D341Med (cell line): ENCODE results near the gene VEGFA.

Source experiments
- DNase-seq: peaks from one replicate; pipeline ENCODE4 v3.0.0; 2012; ENCODE audit warnings: low spot score

VEGFA gene

DNA sequence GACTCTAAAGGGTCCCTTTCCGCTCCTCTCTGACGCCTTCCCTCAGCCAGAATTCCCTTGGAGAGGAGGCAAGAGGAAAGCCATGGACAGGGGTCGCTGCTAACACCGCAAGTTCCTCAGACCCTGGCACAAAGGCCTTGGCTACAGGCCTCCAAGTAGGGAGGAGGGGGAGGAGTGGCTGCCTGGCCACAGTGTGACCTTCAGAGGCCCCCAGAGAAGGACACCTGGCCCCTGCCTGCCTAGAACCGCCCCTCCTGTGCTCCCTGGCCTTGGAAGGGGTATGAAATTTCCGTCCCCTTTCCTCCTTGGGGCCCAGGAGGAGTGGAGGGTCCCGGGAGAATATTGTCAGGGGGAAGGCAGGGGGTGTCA, 2.7 kb downstream of the VEGFA start:
- DNase-seq: no peak

GRCh38 chr6:43773050-43773979, 3.3 kb downstream of the VEGFA start:
- DNase-seq: peak; percentile 81

GRCh38 chr6:43773980-43774775, 4.2 kb downstream of the VEGFA start:
- DNase-seq: no peak

- peak; percentile 88 for DNase-seq
Measured at GRCh38 chr6:43774776-43775534, 4.9 kb downstream of the VEGFA start.

DNA sequence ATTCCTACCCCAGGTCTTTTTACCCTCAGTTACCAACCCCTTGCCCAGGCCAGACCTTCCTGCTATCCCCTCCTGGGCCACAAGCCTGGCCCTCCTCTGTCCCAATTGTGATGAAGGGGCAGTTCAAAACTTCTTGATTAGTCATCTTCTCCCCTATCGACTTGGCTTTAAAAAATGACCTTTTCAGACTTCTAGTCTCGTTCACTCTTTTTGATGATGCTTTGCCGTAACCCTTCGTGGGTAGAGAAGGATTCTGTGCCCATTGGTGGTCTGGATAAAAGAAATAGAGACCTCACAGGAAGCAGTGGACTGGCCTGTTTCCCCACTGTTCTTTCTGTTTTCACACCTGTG, 5.5 kb downstream of the VEGFA start:
- no peak for DNase-seq

- no peak for DNase-seq
Measured at GRCh38 chr6:43776115-43776798, 6.2 kb downstream of the VEGFA start.

- DNase-seq: no peak
Measured at GRCh38 chr6:43776799-43777776, 7.1 kb downstream of the VEGFA start.

DNA sequence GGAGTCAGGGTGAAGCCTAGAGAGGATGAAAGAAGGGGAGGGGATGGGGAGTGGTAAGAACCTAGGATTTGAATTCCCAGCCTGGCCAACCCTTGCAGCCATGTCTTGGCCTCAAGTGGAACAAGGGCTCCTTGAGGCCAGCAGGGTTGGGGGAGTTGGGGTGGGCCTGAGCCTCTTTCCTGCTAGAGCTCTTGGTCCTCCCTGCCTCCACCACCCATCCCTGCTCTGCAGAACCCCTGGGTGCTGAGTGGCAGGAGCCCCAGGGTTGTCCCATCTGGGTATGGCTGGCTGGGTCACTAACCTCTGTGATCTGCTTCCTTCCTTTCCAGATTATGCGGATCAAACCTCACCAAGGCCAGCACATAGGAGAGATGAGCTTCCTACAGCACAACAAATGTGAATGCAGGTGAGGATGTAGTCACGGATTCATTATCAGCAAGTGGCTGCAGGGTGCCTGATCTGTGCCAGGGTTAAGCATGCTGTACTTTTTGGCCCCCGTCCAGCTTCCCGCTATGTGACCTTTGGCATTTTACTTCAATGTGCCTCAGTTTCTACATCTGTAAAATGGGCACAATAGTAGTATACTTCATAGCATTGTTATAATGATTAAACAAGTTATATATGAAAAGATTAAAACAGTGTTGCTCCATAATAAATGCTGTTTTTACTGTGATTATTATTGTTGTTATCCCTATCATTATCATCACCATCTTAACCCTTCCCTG, 8.3 kb downstream of the VEGFA start:
- no peak for DNase-seq

DNA sequence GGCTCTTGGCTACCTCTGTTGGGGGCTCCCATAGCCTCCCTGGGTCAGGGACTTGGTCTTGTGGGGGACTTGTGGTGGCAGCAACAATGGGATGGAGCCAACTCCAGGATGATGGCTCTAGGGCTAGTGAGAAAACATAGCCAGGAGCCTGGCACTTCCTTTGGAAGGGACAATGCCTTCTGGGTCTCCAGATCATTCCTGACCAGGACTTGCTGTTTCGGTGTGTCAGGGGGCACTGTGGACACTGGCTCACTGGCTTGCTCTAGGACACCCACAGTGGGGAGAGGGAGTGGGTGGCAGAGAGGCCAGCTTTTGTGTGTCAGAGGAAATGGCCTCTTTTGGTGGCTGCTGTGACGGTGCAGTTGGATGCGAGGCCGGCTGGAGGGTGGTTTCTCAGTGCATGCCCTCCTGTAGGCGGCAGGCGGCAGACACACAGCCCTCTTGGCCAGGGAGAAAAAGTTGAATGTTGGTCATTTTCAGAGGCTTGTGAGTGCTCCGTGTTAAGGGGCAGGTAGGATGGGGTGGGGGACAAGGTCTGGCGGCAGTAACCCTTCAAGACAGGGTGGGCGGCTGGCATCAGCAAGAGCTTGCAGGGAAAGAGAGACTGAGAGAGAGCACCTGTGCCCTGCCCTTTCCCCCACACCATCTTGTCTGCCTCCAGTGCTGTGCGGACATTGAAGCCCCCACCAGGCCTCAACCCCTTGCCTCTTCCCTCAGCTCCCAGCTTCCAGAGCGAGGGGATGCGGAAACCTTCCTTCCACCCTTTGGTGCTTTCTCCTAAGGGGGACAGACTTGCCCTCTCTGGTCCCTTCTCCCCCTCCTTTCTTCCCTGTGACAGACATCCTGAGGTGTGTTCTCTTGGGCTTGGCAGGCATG, 9.2 kb downstream of the VEGFA start:
- no peak for DNase-seq

DNA sequence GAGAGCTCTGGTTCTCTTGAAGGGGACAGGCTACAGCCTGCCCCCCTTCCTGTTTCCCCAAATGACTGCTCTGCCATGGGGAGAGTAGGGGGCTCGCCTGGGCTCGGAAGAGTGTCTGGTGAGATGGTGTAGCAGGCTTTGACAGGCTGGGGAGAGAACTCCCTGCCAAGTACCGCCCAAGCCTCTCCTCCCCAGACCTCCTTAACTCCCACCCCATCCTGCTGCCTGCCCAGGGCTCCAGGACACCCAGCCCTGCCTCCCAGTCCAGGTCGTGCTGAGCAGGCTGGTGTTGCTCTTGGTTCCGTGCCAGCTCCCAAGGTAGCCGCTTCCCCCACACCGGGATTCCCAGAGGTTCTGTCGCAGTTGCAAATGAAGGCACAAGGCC, 9.8 kb downstream of the VEGFA start:
- DNase-seq: no peak

GRCh38 chr6:43780293-43780692, 10.3 kb downstream of the VEGFA start:
- DNase-seq: no peak

- no peak for DNase-seq
Measured at GRCh38 chr6:43780941-43781928, 11.2 kb downstream of the VEGFA start.

- DNase-seq: no peak
Measured at GRCh38 chr6:43781941-43782704, 12.1 kb downstream of the VEGFA start.

- no peak for DNase-seq
Measured at GRCh38 chr6:43782764-43783513, 12.9 kb downstream of the VEGFA start.

GRCh38 chr6:43784049-43784855, 14.2 kb downstream of the VEGFA start:
- no peak for DNase-seq
